ENCODE measurements around the gene SART3.
"Not testable (repeated sequence)": the region's sequence is repeated elsewhere in the genome, so short reads cannot be mapped to it uniquely, and the experiment has no call there.

Gene SART3

GRCh38 chr12:108582509-108582908 lies 21.5 kb upstream of the SART3 start:
- DNase-seq: no peak

- no peak for DNase-seq
Measured at GRCh38 chr12:108581311-108582227, 20.6 kb upstream of the SART3 start.

- no peak for DNase-seq
Measured at GRCh38 chr12:108580531-108580930, 19.6 kb upstream of the SART3 start.

DNA sequence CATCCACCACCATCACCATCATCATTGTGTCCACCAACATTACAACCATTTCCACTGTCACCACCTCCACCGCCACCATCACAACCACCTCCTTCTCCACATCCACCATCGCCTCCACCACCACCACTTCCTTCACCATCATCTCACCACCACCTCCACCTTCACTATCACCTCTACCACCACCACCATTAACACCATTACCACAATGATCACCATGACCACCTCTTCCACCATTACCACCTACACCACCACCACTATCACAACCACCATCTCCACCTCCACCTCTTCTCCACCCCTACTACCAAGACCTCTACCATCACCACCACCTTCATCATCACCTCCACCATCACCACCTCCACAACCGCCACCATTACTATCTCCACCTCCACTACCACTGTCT lies 17.8 kb upstream of the SART3 start:
- DNase-seq: no peak

- no peak for DNase-seq
Measured at GRCh38 chr12:108578264-108578663, 17.3 kb upstream of the SART3 start.

DNA sequence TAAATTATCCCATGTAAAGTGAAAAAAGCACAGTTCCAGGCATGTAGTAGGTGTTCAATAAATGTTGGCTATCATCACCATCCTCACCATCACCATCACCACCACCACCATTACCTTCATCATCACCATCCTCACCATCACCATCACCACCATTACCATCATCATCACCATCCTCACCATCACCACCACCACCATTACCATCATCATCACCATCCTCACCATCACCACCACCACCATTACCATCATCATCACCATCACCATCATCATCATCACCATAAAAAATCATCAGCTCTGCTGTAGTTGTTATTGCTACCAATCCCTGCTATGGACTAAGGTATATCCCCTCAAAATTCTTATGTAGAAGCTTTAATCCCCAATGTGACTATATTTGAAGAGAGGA lies 16.5 kb upstream of the SART3 start:
- no peak for DNase-seq

GRCh38 chr12:108576660-108577234 lies 15.8 kb upstream of the SART3 start:
- no peak for DNase-seq

DNA sequence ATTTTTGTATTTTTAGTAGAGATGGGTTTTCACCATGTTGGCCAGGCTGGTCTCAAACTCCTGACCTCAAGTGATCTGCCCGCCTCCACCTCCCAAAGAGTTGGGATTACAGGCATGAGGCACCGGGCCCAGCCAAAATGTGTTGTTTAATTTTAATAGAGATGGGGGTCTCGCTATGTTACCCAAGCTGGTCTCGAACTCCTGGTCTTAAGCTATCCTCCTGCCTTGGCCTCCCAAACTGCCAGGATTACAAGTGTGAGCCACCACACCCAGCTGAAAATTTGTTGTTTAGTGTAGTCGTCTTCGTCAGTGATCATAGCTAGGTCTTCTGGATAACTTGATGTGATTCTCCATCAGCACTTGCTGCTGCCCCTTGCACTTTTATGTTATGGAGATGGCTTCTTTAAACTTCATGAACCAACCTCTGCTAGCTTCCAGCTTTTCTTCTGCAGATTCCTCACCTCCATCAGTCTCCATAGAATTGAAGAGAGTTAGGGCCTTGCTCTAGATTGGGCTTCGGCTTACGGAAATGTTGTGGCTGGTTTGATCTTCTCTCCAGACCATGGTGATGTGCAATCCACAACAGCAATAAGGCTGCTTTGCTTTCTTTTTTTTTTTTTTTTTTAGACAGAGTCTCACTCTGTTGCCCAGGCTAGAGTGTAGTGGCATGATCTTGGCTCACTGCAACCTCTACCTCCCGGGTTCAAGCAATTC lies 14.4 kb upstream of the SART3 start:
- no peak for DNase-seq

DNA sequence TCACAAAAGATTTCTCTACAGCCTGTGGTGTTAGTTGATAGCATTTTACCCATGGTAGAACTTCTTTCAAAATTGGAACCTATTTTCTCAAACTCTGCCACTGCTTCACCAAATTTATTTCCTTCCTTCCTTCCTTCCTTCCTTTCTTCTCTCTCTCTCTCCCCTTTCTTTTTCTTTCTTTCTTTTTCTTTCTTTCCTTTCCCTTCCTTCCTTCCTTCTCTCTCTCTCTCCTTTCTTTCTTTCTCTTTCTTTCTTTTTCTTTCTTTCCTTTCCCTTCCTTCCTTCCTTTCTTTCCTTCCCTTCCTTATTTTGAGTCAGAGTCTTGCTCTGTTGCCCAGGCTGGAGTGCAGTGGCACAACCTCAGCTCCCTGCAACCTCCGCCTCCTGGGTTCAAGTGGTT lies 13.3 kb upstream of the SART3 start:
- DNase-seq: not testable (repeated sequence)

- DNase-seq: no peak
Measured at GRCh38 chr12:108573317-108573716, 12.3 kb upstream of the SART3 start.

DNA sequence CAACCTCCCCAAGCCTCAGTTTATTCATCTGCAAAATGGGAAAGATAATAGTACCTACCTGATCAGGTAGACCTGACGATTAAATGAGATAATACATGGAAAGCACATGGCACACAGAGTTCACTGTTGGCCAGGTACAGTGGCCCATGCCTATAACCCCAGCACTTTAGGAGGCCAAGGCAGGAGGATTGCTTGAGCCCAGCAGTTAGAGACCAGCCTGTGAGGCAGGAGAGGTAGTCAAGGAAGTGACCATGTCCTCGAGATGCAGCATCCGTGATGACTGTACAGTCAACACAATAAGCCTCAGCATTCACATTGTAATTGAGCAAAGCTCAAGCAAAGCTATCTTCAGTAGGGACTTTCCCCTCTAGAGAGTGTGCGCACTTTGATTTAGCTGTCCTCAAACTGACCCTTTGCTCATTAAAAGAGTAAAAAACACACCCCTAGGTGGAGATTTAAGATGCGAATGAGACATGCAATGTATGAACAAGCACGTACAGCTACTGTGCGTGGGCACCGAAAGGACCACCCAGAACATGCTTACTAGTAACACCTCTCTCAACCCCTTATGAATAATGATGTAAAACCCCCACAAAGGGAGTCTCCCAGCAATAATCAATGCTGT lies 11.3 kb upstream of the SART3 start:
- DNase-seq: no peak

DNA sequence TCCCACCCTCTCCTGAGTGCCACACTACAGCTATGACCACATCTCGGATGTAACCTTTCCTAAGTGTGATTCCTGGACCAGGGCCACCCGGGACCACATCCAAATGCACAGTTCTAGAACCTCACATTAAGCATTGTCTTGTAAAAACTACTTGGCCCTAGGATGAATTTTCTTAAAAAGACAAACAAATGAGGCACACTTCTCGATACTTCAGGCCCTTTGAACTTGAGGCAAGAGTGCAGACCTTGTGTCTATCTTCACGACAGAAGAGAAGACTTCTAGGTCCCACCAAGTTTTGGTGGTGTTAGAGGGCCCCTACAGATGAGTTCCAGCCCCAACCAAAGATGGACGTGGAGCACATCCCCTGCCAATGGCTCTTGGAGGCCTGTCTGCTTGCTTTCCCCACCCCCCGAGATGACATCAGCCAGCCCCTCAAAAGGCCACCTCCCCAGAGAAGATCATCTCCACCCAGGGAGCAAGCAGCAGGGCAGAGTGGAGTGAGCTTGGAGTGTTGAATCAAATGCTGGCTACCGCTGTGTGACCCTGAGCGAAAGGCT lies 10.7 kb upstream of the SART3 start:
- no peak for DNase-seq

DNA sequence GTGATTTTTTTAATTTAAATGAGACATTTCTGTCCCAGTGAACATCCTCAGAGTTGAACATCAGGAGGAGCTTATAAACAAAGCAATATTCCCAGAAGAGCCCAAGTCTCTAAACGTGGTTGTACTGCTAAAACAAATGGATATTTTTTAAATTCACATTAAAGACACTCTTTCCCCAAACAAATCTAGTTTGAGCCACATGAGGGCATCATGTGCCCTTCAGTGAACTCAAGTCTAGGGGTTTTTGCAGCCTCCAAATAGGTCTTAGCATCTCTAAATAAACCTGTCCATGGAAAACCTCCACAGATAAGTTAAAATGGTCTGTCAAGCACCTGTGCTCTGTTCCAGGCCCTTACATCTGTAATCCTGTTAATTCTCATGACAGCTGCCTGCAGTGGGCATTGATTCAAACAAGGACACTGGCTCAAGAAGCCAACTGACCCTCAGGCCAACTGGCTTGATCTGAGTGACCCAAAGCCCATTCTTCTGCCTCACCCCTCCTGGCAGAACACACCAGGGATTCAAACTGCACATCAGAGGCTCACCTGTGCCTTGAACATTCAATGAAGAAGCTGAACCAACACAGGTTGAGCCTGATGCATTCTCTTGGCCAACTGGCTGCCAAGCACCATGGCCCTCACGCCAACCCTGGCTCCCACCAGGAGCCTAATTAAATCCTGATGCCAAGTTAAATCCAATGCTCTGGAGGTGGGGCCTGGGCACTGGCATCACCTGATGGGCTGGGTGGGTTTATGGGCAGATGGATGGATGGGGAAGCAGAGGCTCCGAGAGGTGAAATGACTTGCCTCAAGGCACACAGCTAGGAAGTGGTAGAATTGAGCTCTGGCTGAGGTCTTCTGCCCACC lies 10.0 kb upstream of the SART3 start:
- DNase-seq: no peak

GRCh38 chr12:108568338-108569154 lies 7.6 kb upstream of the SART3 start:
- no peak for DNase-seq

GRCh38 chr12:108567406-108568337 lies 6.7 kb upstream of the SART3 start:
- DNase-seq: no peak

DNA sequence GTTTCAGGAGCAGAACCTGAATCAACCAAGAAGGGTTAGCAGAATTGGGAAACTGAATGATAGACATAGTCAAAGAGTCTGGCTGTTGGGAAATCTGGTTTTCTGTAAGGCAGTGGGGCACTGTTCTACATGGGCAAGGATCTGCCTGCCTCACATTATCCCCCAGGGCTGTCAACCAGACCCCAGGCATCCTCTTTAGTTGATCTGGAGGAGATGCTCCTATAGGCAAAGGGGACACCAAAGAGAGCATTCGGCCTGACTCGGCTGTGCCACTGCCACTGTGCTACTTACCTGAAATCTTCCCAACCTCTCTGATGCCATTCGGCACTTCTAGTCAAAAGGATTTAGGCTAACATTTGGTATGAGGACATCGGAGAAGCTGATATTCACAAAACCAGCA lies 5.5 kb upstream of the SART3 start:
- no peak for DNase-seq

GRCh38 chr12:108565976-108566375 lies 5.0 kb upstream of the SART3 start:
- peak in 5 of 56 donors; percentile 6 to 27 (median 21) for DNase-seq

DNA sequence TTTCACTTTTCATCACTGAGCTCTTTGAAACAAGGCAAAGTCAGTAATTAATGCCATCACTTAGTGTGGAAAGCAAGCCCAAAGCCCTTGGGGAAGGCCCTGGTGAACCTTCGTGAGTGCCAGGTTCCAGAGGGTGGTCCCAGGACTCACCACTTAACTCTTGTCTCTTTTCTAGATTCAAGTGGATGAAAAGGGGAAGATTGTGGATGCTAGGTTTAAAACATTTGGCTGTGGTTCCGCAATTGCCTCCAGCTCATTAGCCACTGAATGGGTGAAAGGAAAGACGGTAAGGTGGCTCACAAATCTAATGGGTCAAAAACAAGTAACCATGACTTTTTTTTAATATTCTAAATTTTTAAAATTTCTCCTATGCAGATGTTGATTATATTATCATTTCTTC lies 4.2 kb upstream of the SART3 start:
- DNase-seq: no peak

All from nucleus accumbens (tissue), 56 donors.